HUES6 (cell line): ENCODE results near the gene RHBDD3.

Experiments
- H3K27ac ChIP-seq: 2 replicates; pipeline ENCODE4 v1.7.0; 2013; ENCODE audit warnings: low read depth, mild to moderate bottlenecking, low read length, inconsistent platforms
- H3K27me3 ChIP-seq: 2 replicates; pipeline ENCODE4 v1.6.1; 2013; ENCODE audit warnings: low read length; ENCODE audit not compliant: control insufficient read depth, insufficient read depth
- H3K36me3 ChIP-seq: 2 replicates; pipeline ENCODE4 v1.6.1; 2013; ENCODE audit warnings: low read length; ENCODE audit not compliant: control insufficient read depth, insufficient read depth
- H3K4me1 ChIP-seq: 2 replicates; pipeline ENCODE4 v1.6.1; 2013; ENCODE audit warnings: low read length; ENCODE audit not compliant: control insufficient read depth, insufficient read depth
- H3K4me3 ChIP-seq: 2 replicates; pipeline ENCODE4 v1.5.1; 2013; ENCODE audit warnings: low read depth, low read length
- H3K9ac ChIP-seq: one replicate; pipeline ENCODE4 v1.6.1; 2013; ENCODE audit warnings: mild to moderate bottlenecking, low read length
- H3K9me3 ChIP-seq: 2 replicates; pipeline ENCODE4 v1.6.1; 2013; ENCODE audit warnings: low read depth, low read length; ENCODE audit not compliant: control insufficient read depth, insufficient read depth

RHBDD3 gene

DNA sequence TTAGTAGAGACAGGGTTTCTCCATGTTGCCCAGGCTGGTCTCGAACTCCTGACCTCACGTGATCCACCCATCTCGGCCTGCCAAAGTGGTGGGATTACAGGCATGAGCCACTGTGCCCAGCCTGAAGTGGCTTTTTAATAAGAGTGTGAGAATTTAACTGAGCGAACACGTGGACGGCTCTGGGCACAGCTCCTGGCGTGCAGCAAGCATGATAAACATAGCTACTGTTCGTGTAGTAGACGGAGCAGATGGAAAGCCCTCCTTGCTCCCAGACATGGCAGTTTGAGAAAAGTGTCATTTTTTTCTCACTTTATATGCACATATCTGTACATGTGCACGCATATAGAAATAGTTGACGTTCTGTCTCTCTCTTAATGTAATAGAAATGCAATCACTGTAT is 55.0 kb downstream of the RHBDD3 start:
- H3K9me3 ChIP-seq = no peaks in the 10 kb centered on the region
- no peak overlapping the region for H3K9ac ChIP-seq
- no peak overlapping the region for H3K4me3 ChIP-seq
- H3K36me3 ChIP-seq = no peaks in the 10 kb centered on the region
- H3K27ac ChIP-seq = no peak overlapping the region
- peaks cover 13% of the 10 kb centered on the region; the same call in 1 of the 2 replicates for H3K4me1 ChIP-seq
- H3K27me3 ChIP-seq = no peaks in the 10 kb centered on the region

DNA sequence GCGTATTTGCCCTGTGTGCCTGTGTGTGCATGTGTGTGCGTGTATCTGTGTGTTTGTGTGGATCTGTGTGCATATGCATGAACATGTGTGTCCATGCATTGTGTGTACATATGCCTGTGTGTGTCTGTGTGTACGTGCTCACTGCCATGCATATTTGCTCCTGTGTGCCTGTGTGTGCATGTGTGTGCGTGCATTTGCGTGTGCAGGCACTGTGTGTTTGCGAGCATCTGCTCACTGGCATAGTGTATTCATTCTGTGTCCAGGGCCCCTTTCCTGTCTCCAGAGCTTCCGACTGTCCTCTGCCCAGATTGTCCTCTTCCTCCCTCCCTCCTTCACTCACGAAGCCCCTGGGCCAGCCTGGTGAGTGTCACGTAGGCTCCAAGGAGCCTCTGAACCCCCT is 56.3 kb downstream of the RHBDD3 start:
- H3K9ac ChIP-seq = no peak overlapping the region
- H3K27ac ChIP-seq = no peak overlapping the region
- peaks cover 16% of the 10 kb centered on the region; the same call in 1 of the 2 replicates for H3K4me1 ChIP-seq
- H3K4me3 ChIP-seq = no peak overlapping the region
- no peaks in the 10 kb centered on the region for H3K9me3 ChIP-seq
- H3K36me3 ChIP-seq = no peaks in the 10 kb centered on the region
- H3K27me3 ChIP-seq = no peaks in the 10 kb centered on the region

DNA sequence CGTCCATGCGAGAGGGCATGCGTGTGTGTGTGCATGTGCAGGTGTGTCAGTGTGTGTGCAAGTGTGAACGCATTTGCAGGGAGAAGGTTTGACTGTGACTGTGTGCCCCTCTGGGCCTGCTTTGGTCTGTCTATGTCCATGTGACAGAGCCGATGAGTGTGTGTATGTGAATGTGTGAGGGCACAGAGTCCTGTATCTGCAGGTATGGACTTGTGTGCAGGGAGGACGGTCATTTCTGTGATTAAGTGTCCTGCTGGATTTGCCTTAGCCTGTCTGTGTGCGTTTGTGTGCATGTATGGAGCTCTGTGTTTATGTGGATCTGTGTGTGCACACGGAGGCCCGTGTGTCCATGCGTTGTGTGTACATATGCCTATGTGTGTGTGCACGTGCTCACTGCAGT is 56.7 kb downstream of the RHBDD3 start:
- Histone ChIP-seq H3K36me3 (no peaks in the 10 kb centered on the region), H3K4me1 (peaks cover 20% of the 10 kb centered on the region; the same call in 1 of the 2 replicates), H3K4me3 (no peak overlapping the region), H3K9me3 (no peaks in the 10 kb centered on the region), H3K27me3 (no peaks in the 10 kb centered on the region), H3K9ac (no peak overlapping the region), H3K27ac (no peak overlapping the region)
